Liver (tissue), 9 donors: Measurements from ENCODE around the gene PLA2G2F. TPM values are rescaled to one million over a fixed set of nuclear protein-coding genes. Genes with fewer than 3 reads are reported as not detected.

Experiments
- DNase-seq: peaks from one replicate; pipeline ENCODE4 v3.0.0-alpha.2; 2017; ENCODE audit warnings: low spot score
- H3K27ac ChIP-seq, 2 donors: one replicate each; pipeline ENCODE4 v1.7.0; 2013; ENCODE audit warnings: inconsistent platforms in 2 of 2, low read length in 2 of 2, control low read depth in 1 of 2, low read depth in 1 of 2, mild to moderate bottlenecking in 1 of 2
- H3K27me3 ChIP-seq, 4 donors: one replicate each; pipeline versions ENCODE4 v1.6.1 to v1.7.0; 2013; ENCODE audit warnings: low read length in 3 of 4, inconsistent platforms in 1 of 4, mild to moderate bottlenecking in 1 of 4, moderate library complexity in 1 of 4; ENCODE audit not compliant: control insufficient read depth in 4 of 4, insufficient read depth in 4 of 4
- H3K36me3 ChIP-seq, 4 donors: one replicate each; pipeline versions ENCODE4 v1.6.1 to v1.7.0; 2013; ENCODE audit warnings: low read length in 3 of 4, mild to moderate bottlenecking in 3 of 4, low read depth in 1 of 4, moderate library complexity in 1 of 4; ENCODE audit not compliant: control insufficient read depth in 4 of 4, insufficient read depth in 3 of 4
- H3K4me1 ChIP-seq, 4 donors: one replicate each; pipeline versions ENCODE4 v1.6.1 to v1.7.0; 2013; ENCODE audit warnings: low read length in 3 of 4, mild to moderate bottlenecking in 3 of 4, moderate library complexity in 1 of 4; ENCODE audit not compliant: control insufficient read depth in 4 of 4, insufficient read depth in 4 of 4
- H3K4me3 ChIP-seq, 3 donors: one replicate each; pipeline versions ENCODE4 v1.6.1 to v1.7.0; 2013; ENCODE audit warnings: low read length in 3 of 3, control low read depth in 1 of 3, low read depth in 1 of 3, mild to moderate bottlenecking in 1 of 3
- H3K9ac ChIP-seq, 2 donors: one replicate each; pipeline ENCODE4 v1.7.0; 2013; ENCODE audit warnings: low read length in 2 of 2, mild to moderate bottlenecking in 2 of 2, moderate library complexity in 2 of 2, control low read depth in 1 of 2, low read depth in 1 of 2
- H3K9me3 ChIP-seq, 4 donors: one replicate each; pipeline versions ENCODE4 v1.6.1 to v1.7.0; 2013; ENCODE audit warnings: low read length in 3 of 4; ENCODE audit not compliant: control insufficient read depth in 4 of 4
- ATF3 ChIP-seq: IDR thresholded peaks from 2 replicates; pipeline ENCODE4 v1.6.1; 2016; ENCODE audit warnings: antibody characterized with exemption
- CTCF ChIP-seq: fragments of 150-350 bp; IDR thresholded peaks from 2 replicates; pipeline ENCODE4 v1.5.1; 2017; ENCODE audit warnings: improper control_type of control experiment, low read depth, low read length; ENCODE audit not compliant: missing input control
- EGR1 ChIP-seq, 2 donors: IDR thresholded peaks; 2 replicates each; pipeline ENCODE4 v1.6.1; 2016 to 2018; ENCODE audit warnings: antibody characterized with exemption in 2 of 2, low read depth in 2 of 2
- FOXA1 ChIP-seq: IDR thresholded peaks from 2 replicates; pipeline ENCODE4 v1.6.1; 2016; ENCODE audit warnings: antibody characterized with exemption
- FOXA2 ChIP-seq: IDR thresholded peaks from 2 replicates; pipeline ENCODE4 v1.6.1; 2016; ENCODE audit warnings: antibody characterized with exemption
- GABPA ChIP-seq, 2 donors: IDR thresholded peaks in 1 of 2; conservative IDR thresholded peaks in 1 of 2; 2 replicates each; pipeline ENCODE4 v1.6.1; 2016; ENCODE audit warnings: antibody characterized with exemption in 2 of 2, mild to moderate bottlenecking in 1 of 2, moderate library complexity in 1 of 2
- HNF4A ChIP-seq, 2 donors: conservative IDR thresholded peaks; 2 replicates each; pipeline ENCODE4 v1.6.1; 2016; ENCODE audit warnings: antibody characterized with exemption in 2 of 2, mild to moderate bottlenecking in 2 of 2
- JUND ChIP-seq, 2 donors: IDR thresholded peaks; 2 replicates each; pipeline ENCODE4 v1.6.1; 2016; ENCODE audit warnings: antibody characterized with exemption in 2 of 2
- NR2F2 ChIP-seq: IDR thresholded peaks from 2 replicates; pipeline ENCODE4 v1.6.1; 2016; ENCODE audit warnings: antibody characterized with exemption
- RAD21 ChIP-seq, 2 donors: IDR thresholded peaks; 2 replicates each; pipeline ENCODE4 v1.6.1; 2016; ENCODE audit warnings: antibody characterized with exemption in 2 of 2, mild to moderate bottlenecking in 2 of 2
- RXRA ChIP-seq, 2 donors: IDR thresholded peaks; 2 replicates each; pipeline ENCODE4 v1.6.1; 2017 to 2018; ENCODE audit warnings: antibody characterized with exemption in 2 of 2, mild to moderate bottlenecking in 1 of 2
- SP1 ChIP-seq: IDR thresholded peaks from 2 replicates; pipeline ENCODE4 v1.6.1; 2018; ENCODE audit warnings: antibody characterized with exemption, mild to moderate bottlenecking
- TAF1 ChIP-seq: conservative IDR thresholded peaks from 2 replicates; pipeline ENCODE4 v1.6.1; 2016; ENCODE audit warnings: antibody characterized with exemption, mild to moderate bottlenecking
- YY1 ChIP-seq: IDR thresholded peaks from 2 replicates; pipeline ENCODE4 v1.6.1; 2016; ENCODE audit warnings: antibody characterized with exemption, mild to moderate bottlenecking
- ZBTB33 ChIP-seq: IDR thresholded peaks from 2 replicates; pipeline ENCODE4 v1.6.1; 2016; ENCODE audit warnings: antibody characterized with exemption
- WGBS: extraction: QIAGEN DNeasy Blood & Tissue Kit; methylation state at CpG from one replicate; pipeline ENCODE4 v1.1.7; 2013; 5-methylcytosine and 5-hydroxymethylcytosine counted together
- polyA plus RNA-seq, 2 donors: library from polyadenylated mRNA; stranded (reverse) in 1 of 2; unstranded in 1 of 2; fragments of 200-250 nt in 1 of 2; fragments of >200 nt in 1 of 2; fragmentation: Nextera tagmentation in 1 of 2; extraction: Ambion mirVana in 1 of 2; gene quantifications; one replicate each; pipeline versions ENCODE4 v1.2.1 to v1.2.3, GENCODE V29; 2013 to 2015
- total RNA-seq, 2 donors: library from RNA; depleted of rRNA; stranded (reverse); fragments of >200 nt; gene quantifications; one replicate each; pipeline ENCODE4 v1.2.3, GENCODE V29; 2014
- TF ChIP-seq, protein P1 (sequence below): IDR thresholded peaks from 2 replicates; pipeline ENCODE4 v1.6.1; 2016; ENCODE audit warnings: antibody characterized with exemption
- TF ChIP-seq, protein P2 (sequence below): IDR thresholded peaks from 2 replicates; pipeline ENCODE4 v1.6.1; 2016; ENCODE audit warnings: antibody characterized with exemption, mild to moderate bottlenecking
- donor health status: healthy.
- donor health status: healthy.
- donor health status: healthy.
- donor health status: healthy.
- donor health status: healthy.

Gene PLA2G2F
- total and polyA plus RNA-seq, 4 donors, result under 0.01 TPM; not detected in 3

DNA sequence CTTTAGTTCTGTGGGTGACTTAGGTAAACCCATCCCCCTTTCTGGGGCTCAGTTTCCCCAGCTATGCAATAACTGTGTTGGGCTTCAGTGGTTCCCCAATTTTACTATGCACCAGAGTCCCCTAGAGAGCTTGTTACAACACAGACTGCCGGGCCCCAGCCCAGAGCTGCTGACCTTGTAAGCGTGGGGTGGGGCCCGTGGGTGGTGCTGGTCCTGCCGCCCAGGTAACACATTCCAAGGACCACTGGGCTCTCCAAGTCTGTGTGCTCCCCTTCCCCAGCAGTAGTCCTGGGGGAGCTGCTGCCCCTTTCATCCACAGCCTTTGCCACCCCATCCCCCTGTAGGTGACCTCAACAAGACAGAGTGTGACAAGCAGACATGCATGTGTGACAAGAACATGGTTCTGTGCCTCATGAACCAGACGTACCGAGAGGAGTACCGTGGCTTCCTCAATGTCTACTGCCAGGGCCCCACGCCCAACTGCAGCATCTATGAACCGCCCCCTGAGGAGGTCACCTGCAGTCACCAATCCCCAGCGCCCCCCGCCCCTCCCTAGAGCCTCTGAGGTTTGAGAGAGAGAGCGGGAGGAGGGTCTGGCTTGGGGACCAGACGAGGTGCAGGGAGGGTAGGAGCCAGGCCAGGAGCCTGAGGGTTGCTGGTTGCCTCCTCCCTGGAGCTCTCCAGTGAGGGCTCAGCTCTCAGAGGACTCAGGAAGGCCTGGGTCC lies 8.9 kb downstream of the PLA2G2F start (continued):
- TF ChIP-seq NR2F2 (no peak), GABPA (IDR thresholded peaks at IDR 0.05 in 1 of 2, conservative IDR thresholded peaks at IDR 0.05 in 1 of 2) (no peak), JUND (IDR thresholded peaks at IDR 0.05) (no peak), FOXA2 (no peak), TAF1 (no peak), YY1 (no peak), EGR1 (IDR thresholded peaks at IDR 0.05; ENCODE audit: low read depth in 2 of 2) (no peak), RXRA (IDR thresholded peaks at IDR 0.05) (no peak), SP1 (no peak)
- TF ChIP-seq, protein P1, sequence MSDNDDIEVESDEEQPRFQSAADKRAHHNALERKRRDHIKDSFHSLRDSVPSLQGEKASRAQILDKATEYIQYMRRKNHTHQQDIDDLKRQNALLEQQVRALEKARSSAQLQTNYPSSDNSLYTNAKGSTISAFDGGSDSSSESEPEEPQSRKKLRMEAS, result no peak

DNA sequence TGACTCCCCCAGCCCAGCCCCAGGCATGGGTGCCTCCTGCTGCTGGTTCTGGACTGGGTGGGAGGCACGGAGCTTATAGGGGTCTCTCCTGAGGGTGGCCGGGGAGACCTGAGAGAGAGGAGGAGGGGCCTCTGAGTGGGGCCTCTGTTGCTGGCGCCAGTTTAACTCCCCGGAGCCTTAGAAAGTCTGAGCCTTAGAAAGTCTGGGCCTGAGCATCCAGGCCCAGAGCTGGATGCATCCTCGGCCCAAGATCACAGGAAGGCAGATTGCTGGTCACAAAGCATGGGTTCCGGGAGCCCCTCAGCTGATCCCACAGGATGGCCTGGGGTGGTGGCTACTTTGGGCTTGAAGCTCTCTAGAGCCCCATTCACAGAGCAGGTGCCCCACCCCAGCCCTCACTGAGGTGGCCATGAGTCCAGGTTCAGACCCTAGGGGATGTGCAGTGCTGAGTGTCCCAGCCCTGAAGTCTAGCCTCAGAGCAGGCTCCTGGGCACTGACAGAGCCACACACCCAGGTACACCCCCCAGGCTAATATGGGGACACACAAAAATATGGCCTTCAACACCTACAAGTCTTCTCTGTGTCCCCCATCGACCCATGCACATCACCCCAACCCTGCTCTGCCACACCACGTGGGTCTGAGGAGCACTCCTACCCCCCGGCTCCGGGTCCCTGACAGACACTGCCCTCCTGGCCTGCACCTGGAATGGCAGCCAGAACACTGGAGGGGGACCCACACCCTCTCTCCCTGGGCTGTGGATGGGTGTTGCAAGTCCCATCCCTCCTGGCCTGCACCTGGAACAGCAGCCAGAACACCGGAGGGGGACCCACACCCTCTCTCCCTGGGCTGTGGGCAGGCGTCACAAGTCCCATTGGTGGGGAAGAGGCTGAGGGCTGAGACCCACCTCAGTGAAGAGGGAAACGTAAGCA lies 9.7 kb downstream of the PLA2G2F start:
- Histone ChIP-seq H3K27me3 (no peaks in the 10 kb centered on the region), H3K27ac (no peak overlapping the region), H3K4me3 (no peak overlapping the region), H3K4me1 (peaks cover 7 to 19% (median 16%) of the 10 kb centered on the region in 4 donors), H3K9me3 (no peaks in the 10 kb centered on the region), H3K36me3 (no peaks in the 10 kb centered on the region), H3K9ac (no peak overlapping the region)
- 92% methylated on average over 13 of the region's 13 CpGs for WGBS
- no peak for DNase-seq
- TF ChIP-seq JUND (IDR thresholded peaks at IDR 0.05) (no peak), EGR1 (IDR thresholded peaks at IDR 0.05; ENCODE audit: low read depth in 2 of 2) (no peak), ZBTB33 (no peak), CTCF (no peak), SP1 (no peak), FOXA1 (no peak), RAD21 (IDR thresholded peaks at IDR 0.05) (no peak), ATF3 (no peak), GABPA (IDR thresholded peaks at IDR 0.05 in 1 of 2, conservative IDR thresholded peaks at IDR 0.05 in 1 of 2) (no peak), FOXA2 (no peak), RXRA (IDR thresholded peaks at IDR 0.05) (no peak), NR2F2 (no peak), HNF4A (conservative IDR thresholded peaks at IDR 0.05) (no peak)
- TF ChIP-seq, protein P1, result no peak
- TF ChIP-seq, protein P2, sequence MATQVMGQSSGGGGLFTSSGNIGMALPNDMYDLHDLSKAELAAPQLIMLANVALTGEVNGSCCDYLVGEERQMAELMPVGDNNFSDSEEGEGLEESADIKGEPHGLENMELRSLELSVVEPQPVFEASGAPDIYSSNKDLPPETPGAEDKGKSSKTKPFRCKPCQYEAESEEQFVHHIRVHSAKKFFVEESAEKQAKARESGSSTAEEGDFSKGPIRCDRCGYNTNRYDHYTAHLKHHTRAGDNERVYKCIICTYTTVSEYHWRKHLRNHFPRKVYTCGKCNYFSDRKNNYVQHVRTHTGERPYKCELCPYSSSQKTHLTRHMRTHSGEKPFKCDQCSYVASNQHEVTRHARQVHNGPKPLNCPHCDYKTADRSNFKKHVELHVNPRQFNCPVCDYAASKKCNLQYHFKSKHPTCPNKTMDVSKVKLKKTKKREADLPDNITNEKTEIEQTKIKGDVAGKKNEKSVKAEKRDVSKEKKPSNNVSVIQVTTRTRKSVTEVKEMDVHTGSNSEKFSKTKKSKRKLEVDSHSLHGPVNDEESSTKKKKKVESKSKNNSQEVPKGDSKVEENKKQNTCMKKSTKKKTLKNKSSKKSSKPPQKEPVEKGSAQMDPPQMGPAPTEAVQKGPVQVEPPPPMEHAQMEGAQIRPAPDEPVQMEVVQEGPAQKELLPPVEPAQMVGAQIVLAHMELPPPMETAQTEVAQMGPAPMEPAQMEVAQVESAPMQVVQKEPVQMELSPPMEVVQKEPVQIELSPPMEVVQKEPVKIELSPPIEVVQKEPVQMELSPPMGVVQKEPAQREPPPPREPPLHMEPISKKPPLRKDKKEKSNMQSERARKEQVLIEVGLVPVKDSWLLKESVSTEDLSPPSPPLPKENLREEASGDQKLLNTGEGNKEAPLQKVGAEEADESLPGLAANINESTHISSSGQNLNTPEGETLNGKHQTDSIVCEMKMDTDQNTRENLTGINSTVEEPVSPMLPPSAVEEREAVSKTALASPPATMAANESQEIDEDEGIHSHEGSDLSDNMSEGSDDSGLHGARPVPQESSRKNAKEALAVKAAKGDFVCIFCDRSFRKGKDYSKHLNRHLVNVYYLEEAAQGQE, result no peak
